Measurements from ENCODE around the gene GPR55. TPM values are rescaled to one million over a fixed set of nuclear protein-coding genes. Genes with fewer than 3 reads are reported as not detected.

GPR55 gene
- total and polyA plus RNA-seq, 2 of the 8 experiments (the other 6 are each of a cell fraction or from before 2014, with no cell fraction given): not detected

GRCh38 chr2:230861552-230862255 is 63.3 kb downstream of the GPR55 start (continued):
- TF ChIP-seq RFX5 (IDR thresholded peaks at IDR 0.05; ENCODE audit: borderline replicate concordance, low read depth, low read length): no peak
- TF ChIP-seq POU5F1 (IDR thresholded peaks at IDR 0.05; ENCODE audit: low read depth, low read length): no peak
- TF ChIP-seq TEAD4 (IDR thresholded peaks at IDR 0.05; ENCODE audit: low read depth, low read length): no peak
- TF ChIP-seq CHD2 (IDR thresholded peaks at IDR 0.05; ENCODE audit: low read length): no peak
- TF ChIP-seq E2F6 (IDR thresholded peaks at IDR 0.05): no peak
- TF ChIP-seq RAD21 (IDR thresholded peaks at IDR 0.05 in 1 of 2, conservative IDR thresholded peaks at IDR 0.05 in 1 of 2; ENCODE audit: low read depth in 2 of 2, low read length in 2 of 2): no peak
- no peak for TF ChIP-seq FOSL1 (IDR thresholded peaks at IDR 0.05; ENCODE audit: insufficient read depth, low read depth, low read length)
- no peak for TF ChIP-seq JUND (IDR thresholded peaks at IDR 0.05; ENCODE audit: low read length)
- no peak for TF ChIP-seq SIX5 (IDR thresholded peaks at IDR 0.05; ENCODE audit: low read depth, low read length)
- TF ChIP-seq NANOG (IDR thresholded peaks at IDR 0.05; ENCODE audit: insufficient read depth, low read depth, low read length, poor library complexity, severe bottlenecking): no peak
- TF ChIP-seq SP1 (IDR thresholded peaks at IDR 0.05; ENCODE audit: low read depth, low read length): 0 out of 2 replicates have a peak, but pooled peaks have one; percentile 10
- TF ChIP-seq SRF (IDR thresholded peaks at IDR 0.05; ENCODE audit: low read depth, low read length): no peak

Other genes starting within 250 kb of the GPR55 start
- gene CAB39, start 212.4 kb downstream of the GPR55 start, total RNA-seq (2021; fragmentation: NEBNext Ultra II Directional; extraction: Animal tissue kit (Norgen Biotek cat#: 25700)): 48.3 and 50.5 TPM in 2 replicates
- 12.8 and 16.4 TPM in 2 replicates for gene CAB39, start 212.4 kb downstream of the GPR55 start, polyA plus RNA-seq (2011; rRNA removed)
- gene ITM2C, start 60.3 kb downstream of the GPR55 start, total RNA-seq (2021; fragmentation: NEBNext Ultra II Directional; extraction: Animal tissue kit (Norgen Biotek cat#: 25700)): 362 and 367 TPM in 2 replicates
- 742 and 889 TPM in 2 replicates for gene ITM2C, start 60.3 kb downstream of the GPR55 start, polyA plus RNA-seq (2011; rRNA removed)
- gene SPATA3, start 70.9 kb upstream of the GPR55 start, total RNA-seq (2021; fragmentation: NEBNext Ultra II Directional; extraction: Animal tissue kit (Norgen Biotek cat#: 25700)): not detected in 2 replicates
- gene SPATA3, start 70.9 kb upstream of the GPR55 start, polyA plus RNA-seq (2011; rRNA removed): not detected in 2 replicates
- 0.71 and 1.1 TPM in 2 replicates for gene C2orf72, start 112.3 kb upstream of the GPR55 start, total RNA-seq (2021; fragmentation: NEBNext Ultra II Directional; extraction: Animal tissue kit (Norgen Biotek cat#: 25700))
- gene C2orf72, start 112.3 kb upstream of the GPR55 start, polyA plus RNA-seq (2011; rRNA removed): 1.7 and 2.6 TPM in 2 replicates
- gene PSMD1, start 131.6 kb upstream of the GPR55 start, total RNA-seq (2021; fragmentation: NEBNext Ultra II Directional; extraction: Animal tissue kit (Norgen Biotek cat#: 25700)): 170 and 179 TPM in 2 replicates
- 155 and 272 TPM in 2 replicates for gene PSMD1, start 131.6 kb upstream of the GPR55 start, polyA plus RNA-seq (2011; rRNA removed)
- not detected in 2 replicates for gene HTR2B, start 199.8 kb upstream of the GPR55 start, total RNA-seq (2021; fragmentation: NEBNext Ultra II Directional; extraction: Animal tissue kit (Norgen Biotek cat#: 25700))
- not detected in 2 replicates for gene HTR2B, start 199.8 kb upstream of the GPR55 start, polyA plus RNA-seq (2011; rRNA removed)

Measured in H1 (cell line).